Measurements from ENCODE around the gene MOSPD3. TPM values are rescaled to one million over a fixed set of nuclear protein-coding genes. Genes with fewer than 3 reads are reported as not detected.

The MOSPD3 gene
- total RNA-seq, 2 donors from 2014 or later, result 20.1 to 36.1 TPM

GRCh38 chr7:100620804-100621203 is 8.5 kb downstream of the MOSPD3 start:
- Histone ChIP-seq H3K36me3 (no peaks in the 10 kb centered on the region), H3K4me1 (replicated peaks) (no peaks in the 10 kb centered on the region), H3K27ac (no peak overlapping the region), H3K27me3 (replicated peaks; ENCODE audit: insufficient read depth) (no peaks in the 10 kb centered on the region), H3K4me3 (no peak overlapping the region), H3K9me3 (no peaks in the 10 kb centered on the region)
- no peak for TF ChIP-seq POLR2AphosphoS5 (IDR thresholded peaks at IDR 0.05)
- TF ChIP-seq CTCF (IDR thresholded peaks at IDR 0.05), result no peak
- no peak for TF ChIP-seq POLR2A (IDR thresholded peaks at IDR 0.05)
- 93% methylated on average over 23 of the region's 23 CpGs for WGBS
- DNase-seq (ENCODE audit: low spot score), result no peak
- intact Hi-C loops (cut with DNase I), result no loop called here

GRCh38 chr7:100621554-100621953 is 9.2 kb downstream of the MOSPD3 start:
- WGBS, result 81% methylated on average over 8 of the region's 8 CpGs
- DNase-seq (ENCODE audit: low spot score), result no peak
- no peak overlapping the region for H3K27ac ChIP-seq

GRCh38 chr7:100623951-100624824 is 11.8 kb downstream of the MOSPD3 start:
- H3K36me3 ChIP-seq, result no peaks in the 10 kb centered on the region
- TF ChIP-seq POLR2AphosphoS5 (IDR thresholded peaks at IDR 0.05) (no peak), CTCF (IDR thresholded peaks at IDR 0.05) (no peak), POLR2A (IDR thresholded peaks at IDR 0.05) (no peak)
- no peaks in the 10 kb centered on the region for H3K4me1 ChIP-seq (replicated peaks)
- no peak overlapping the region for H3K4me3 ChIP-seq
- WGBS, result 89% methylated on average over 15 of the region's 15 CpGs
- H3K9me3 ChIP-seq, result no peaks in the 10 kb centered on the region
- H3K27ac ChIP-seq, result no peak overlapping the region
- no peaks in the 10 kb centered on the region for H3K27me3 ChIP-seq (replicated peaks; ENCODE audit: insufficient read depth)
- DNase-seq (ENCODE audit: low spot score), result no peak
- intact Hi-C loops (cut with DNase I), result no loop called here

More at GRCh38 chr7:100621554-100621953, 9.2 kb downstream of the MOSPD3 start:
- Histone ChIP-seq H3K9me3 (no peaks in the 10 kb centered on the region), H3K36me3 (no peaks in the 10 kb centered on the region), H3K4me1 (replicated peaks) (no peaks in the 10 kb centered on the region), H3K4me3 (no peak overlapping the region), H3K27me3 (replicated peaks; ENCODE audit: insufficient read depth) (no peaks in the 10 kb centered on the region)
- intact Hi-C loops (cut with DNase I), result no loop called here
- TF ChIP-seq CTCF (IDR thresholded peaks at IDR 0.05) (no peak), POLR2AphosphoS5 (IDR thresholded peaks at IDR 0.05) (no peak), POLR2A (IDR thresholded peaks at IDR 0.05) (no peak)

GRCh38 chr7:100626055-100626454 is 13.7 kb downstream of the MOSPD3 start:
- Histone ChIP-seq H3K27me3 (replicated peaks; ENCODE audit: insufficient read depth) (no peaks in the 10 kb centered on the region), H3K27ac (no peak overlapping the region), H3K4me3 (peak overlapping the region; percentile 18 to 19), H3K4me1 (replicated peaks) (no peaks in the 10 kb centered on the region), H3K9me3 (no peaks in the 10 kb centered on the region), H3K36me3 (no peaks in the 10 kb centered on the region)
- no peak for TF ChIP-seq POLR2AphosphoS5 (IDR thresholded peaks at IDR 0.05)
- no peak for TF ChIP-seq CTCF (IDR thresholded peaks at IDR 0.05)
- TF ChIP-seq POLR2A (IDR thresholded peaks at IDR 0.05), result no peak
- intact Hi-C loops (cut with DNase I), result no loop called here
- 11% methylated on average over 3 of the region's 3 CpGs for WGBS
- DNase-seq (ENCODE audit: low spot score), result no peak

Data from prostate gland (tissue), 2 donors.